ENCODE measurements around the gene RXRG. TPM values are rescaled to one million over a fixed set of nuclear protein-coding genes. Genes with fewer than 3 reads are reported as not detected.

RXRG gene
- total RNA-seq, 2 experiments from 2014 or later = 0.19 TPM; not detected in 1

- Mint-ChIP-seq H3K9me3 (no peaks in the 10 kb centered on the region), H3K4me1 (ENCODE audit: low read depth) (peaks cover 10% of the 10 kb centered on the region), H3K27me3 (peaks cover 61% of the 10 kb centered on the region), H3K27ac (no peak within 1 kb of the TSS), H3K4me3 (no peak within 1 kb of the TSS), H3K36me3 (no peaks in the 10 kb centered on the region)
- intact Hi-C loops (cut with micrococcal nuclease) = loop anchor here (10.0 kb wide), 1 partner anchor 121 kb away; no protein-coding TSS in a partner anchor
- no peak for DNase-seq
- ChIA-PET POLR2A (no interaction called here), CTCF (interaction anchor here (7.3 kb wide), 1 partner anchor 13 kb away, joined by 57 read pairs; no protein-coding TSS in a partner anchor)
Observed at GRCh38 chr1:165355977-165356811, 88.7 kb downstream of the RXRG start, which contains the start of gene LMX1A. Gene LMX1A (minus strand): TSS chr1:165356715. CDS start chr1:165355559, 1,156 bp downstream.

- Mint-ChIP-seq H3K9me3 (no peaks in the 10 kb centered on the region), H3K36me3 (no peaks in the 10 kb centered on the region), H3K27me3 (peaks cover 62% of the 10 kb centered on the region), H3K4me3 (no peak overlapping the region), H3K4me1 (ENCODE audit: low read depth) (peaks cover 10% of the 10 kb centered on the region), H3K27ac (no peak overlapping the region)
- no peak for DNase-seq
- ChIA-PET POLR2A (no interaction called here), CTCF (interaction anchor here (7.3 kb wide), 1 partner anchor 14 kb away, joined by 57 read pairs; no protein-coding TSS in a partner anchor)
- intact Hi-C loops (cut with micrococcal nuclease) = loop anchor here (10.0 kb wide), 1 partner anchor 121 kb away; no protein-coding TSS in a partner anchor
Observed at GRCh38 chr1:165355139-165355976, 89.6 kb downstream of the RXRG start.

- DNase-seq = no peak
- POLR2A ChIA-PET = no interaction called here
- intact Hi-C loops (cut with micrococcal nuclease) = loop anchor here (10.0 kb wide), 1 partner anchor 120 kb away; no protein-coding TSS in a partner anchor
- H3K4me3 Mint-ChIP-seq = no peak overlapping the region
- H3K9me3 Mint-ChIP-seq = no peaks in the 10 kb centered on the region
- H3K27ac Mint-ChIP-seq = no peak overlapping the region
- no peaks in the 10 kb centered on the region for H3K36me3 Mint-ChIP-seq
- CTCF ChIA-PET = interaction anchor here (7.3 kb wide), 1 partner anchor 14 kb away, joined by 57 read pairs; no protein-coding TSS in a partner anchor
- H3K4me1 Mint-ChIP-seq (ENCODE audit: low read depth) = peaks cover 10% of the 10 kb centered on the region
- peaks cover 62% of the 10 kb centered on the region for H3K27me3 Mint-ChIP-seq
Observed at GRCh38 chr1:165354739-165355138, 90.2 kb downstream of the RXRG start.

GRCh38 chr1:165353731-165354671 is 90.9 kb downstream of the RXRG start:
- no peak overlapping the region for H3K27ac Mint-ChIP-seq
- intact Hi-C loops (cut with micrococcal nuclease) = loop anchor here (10.0 kb wide), 1 partner anchor 119 kb away; no protein-coding TSS in a partner anchor
- H3K36me3 Mint-ChIP-seq = no peaks in the 10 kb centered on the region

GRCh38 chr1:165352442-165353293 is 92.3 kb downstream of the RXRG start:
- CTCF ChIA-PET = no interaction called here
- no peaks in the 10 kb centered on the region for H3K9me3 Mint-ChIP-seq
- intact Hi-C loops (cut with micrococcal nuclease) = loop anchor here (10.0 kb wide), 1 partner anchor 118 kb away; no protein-coding TSS in a partner anchor
- no peak overlapping the region for H3K4me3 Mint-ChIP-seq
- H3K36me3 Mint-ChIP-seq = no peaks in the 10 kb centered on the region
- H3K4me1 Mint-ChIP-seq (ENCODE audit: low read depth) = peaks cover 10% of the 10 kb centered on the region
- peaks cover 69% of the 10 kb centered on the region for H3K27me3 Mint-ChIP-seq
- POLR2A ChIA-PET = no interaction called here
- no peak overlapping the region for H3K27ac Mint-ChIP-seq
- no peak for DNase-seq

More at GRCh38 chr1:165353731-165354671, 90.9 kb downstream of the RXRG start:
- Mint-ChIP-seq H3K9me3 (no peaks in the 10 kb centered on the region), H3K4me3 (no peak overlapping the region), H3K27me3 (peaks cover 68% of the 10 kb centered on the region), H3K4me1 (ENCODE audit: low read depth) (peaks cover 10% of the 10 kb centered on the region)
- ChIA-PET CTCF (interaction anchor here (7.3 kb wide), 1 partner anchor 15 kb away, joined by 57 read pairs; no protein-coding TSS in a partner anchor), POLR2A (no interaction called here)
- no peak for DNase-seq

GRCh38 chr1:165351863-165352441 is 93.0 kb downstream of the RXRG start:
- ChIA-PET POLR2A (no interaction called here), CTCF (no interaction called here)
- Mint-ChIP-seq H3K27ac (no peak overlapping the region), H3K4me1 (ENCODE audit: low read depth) (peaks cover 10% of the 10 kb centered on the region), H3K36me3 (no peaks in the 10 kb centered on the region), H3K27me3 (peaks cover 68% of the 10 kb centered on the region), H3K9me3 (no peaks in the 10 kb centered on the region), H3K4me3 (no peak overlapping the region)
- intact Hi-C loops (cut with micrococcal nuclease) = loop anchor here (10.0 kb wide), 1 partner anchor 117 kb away; no protein-coding TSS in a partner anchor
- no peak for DNase-seq

Other genes starting within 250 kb of the RXRG start
- gene LMX1A, start 88.4 kb downstream of the RXRG start, total RNA-seq = not detected
- gene LRRC52, start 98.9 kb upstream of the RXRG start, total RNA-seq = not detected
- 10 to 100 TPM; 53.3 to 56.6 TPM for gene MGST3, start 186.1 kb upstream of the RXRG start, total RNA-seq